G401.6 (cell line): ENCODE measurements around the gene BNC1.
"Not testable (repeated sequence)": the region's sequence is repeated elsewhere in the genome, so short reads cannot be mapped to it uniquely, and the experiment has no call there.

Source experiments
- FAIRE-seq: peaks from 2 replicates; lab custom pipeline; 2012; peaks lifted over from hg19 to GRCh38; lab: Jason Lieb, UNC

BNC1 gene

GRCh38 chr15:83248151-83249029, 36.1 kb downstream of the BNC1 start:
- FAIRE-seq: peak; percentile 95

DNA sequence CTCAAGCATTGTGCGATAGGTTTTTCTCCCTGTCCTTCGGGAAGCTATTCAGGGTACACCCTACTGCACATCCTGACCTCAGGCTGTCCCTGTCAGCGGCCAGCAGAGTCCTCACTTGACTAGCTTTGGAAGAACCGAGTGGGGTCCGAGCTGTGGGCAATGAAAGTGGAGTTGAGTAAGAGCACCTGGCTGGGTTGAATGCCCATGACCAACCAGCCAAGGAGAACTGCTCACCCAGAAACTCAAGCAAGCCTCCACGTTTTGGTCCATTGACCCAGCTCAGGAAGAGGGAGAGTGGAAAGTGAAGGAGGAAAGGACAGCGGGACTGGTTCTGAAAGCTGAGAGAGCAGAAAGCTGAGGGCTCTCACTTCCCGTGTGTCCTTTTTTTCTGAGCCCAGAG, 40.8 kb downstream of the BNC1 start:
- no peak for FAIRE-seq

DNA sequence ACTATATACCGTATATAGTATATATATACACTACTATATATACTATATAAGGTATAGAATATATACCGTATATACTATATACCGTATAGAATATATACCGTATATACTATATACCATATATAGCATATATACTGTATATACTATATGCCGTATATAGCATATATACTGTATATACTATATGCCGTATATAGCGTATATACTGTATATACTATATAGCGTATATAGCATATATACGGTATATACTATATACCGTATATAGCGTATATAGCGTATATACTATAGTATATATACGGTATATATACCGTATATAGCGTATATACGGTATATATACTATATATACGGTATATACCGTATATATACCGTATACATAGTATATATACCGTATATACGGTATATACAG, 54.2 kb downstream of the BNC1 start:
- no peak for FAIRE-seq

GRCh38 chr15:83225449-83225848, 59.0 kb downstream of the BNC1 start:
- FAIRE-seq: no peak

GRCh38 chr15:83221781-83222180, 62.7 kb downstream of the BNC1 start:
- not testable (repeated sequence) for FAIRE-seq

GRCh38 chr15:83219026-83219425, 65.4 kb downstream of the BNC1 start:
- no peak for FAIRE-seq

DNA sequence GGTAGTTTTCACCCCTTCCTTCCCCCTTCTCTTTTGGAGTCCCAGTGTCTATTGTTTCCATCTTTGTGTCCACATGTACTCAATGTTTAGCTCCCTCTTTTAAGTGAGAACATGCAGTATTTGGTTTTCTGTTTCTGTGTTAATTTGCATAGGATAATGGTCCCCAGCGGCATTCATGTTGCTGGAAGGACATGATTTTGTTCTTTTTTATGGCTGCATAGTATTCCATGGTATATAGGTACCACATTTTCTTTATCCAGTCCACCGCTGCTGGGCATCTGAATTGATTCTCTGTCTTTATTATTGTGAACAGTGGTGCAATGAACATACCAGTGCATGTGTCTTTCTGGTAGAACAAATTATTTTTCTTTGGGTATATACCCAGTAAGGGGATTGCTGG, 69.2 kb downstream of the BNC1 start:
- no peak for FAIRE-seq

- FAIRE-seq: no peak
Observed at GRCh38 chr15:83210619-83211018, 73.8 kb downstream of the BNC1 start.

GRCh38 chr15:83209333-83209732, 75.1 kb downstream of the BNC1 start:
- no peak for FAIRE-seq

GRCh38 chr15:83208367-83208661, 76.2 kb downstream of the BNC1 start:
- FAIRE-seq: no peak

- no peak for FAIRE-seq
Observed at GRCh38 chr15:83207660-83208366, 76.7 kb downstream of the BNC1 start, which contains the start of gene HDGFL3. Gene HDGFL3, minus strand, starts transcription at chr15:83207823. Its CDS starts 409 bp downstream, at chr15:83207414.

GRCh38 chr15:83207009-83207659, 77.3 kb downstream of the BNC1 start:
- FAIRE-seq: no peak

DNA sequence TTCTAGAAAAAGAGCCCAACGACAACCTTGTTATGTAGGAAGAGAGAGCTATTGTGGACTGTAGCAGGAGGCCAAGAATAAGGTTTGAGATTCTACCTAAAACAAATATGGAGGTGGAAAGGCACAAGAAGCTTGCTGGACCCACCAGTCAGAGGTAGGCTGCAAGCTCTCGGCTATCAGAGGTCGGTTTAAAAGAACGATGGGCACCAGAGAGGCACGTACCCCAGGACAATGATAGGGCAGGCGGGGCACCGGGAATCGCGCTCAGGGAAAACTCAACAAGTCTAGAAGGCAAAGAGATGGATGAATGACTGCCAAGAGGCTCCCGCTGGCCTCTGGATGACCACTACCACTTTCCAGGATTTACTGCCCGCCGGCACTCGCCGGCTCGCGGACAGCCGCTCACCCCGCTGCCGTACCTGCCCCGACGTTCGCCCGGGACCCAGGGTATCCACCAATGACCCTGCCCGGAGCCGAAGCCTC, 77.9 kb downstream of the BNC1 start:
- FAIRE-seq: no peak
